HG03025 (cell line): ENCODE measurements around the gene SCGB3A1.

ENCODE experiments used
- ATAC-seq: cut with Tn5 transposase; IDR thresholded peaks from one replicate; pipeline ENCODE4 v1.9.1; 2021; ENCODE audit warnings: mild to moderate bottlenecking, moderate library complexity; ENCODE audit not compliant: unreplicated experiment, low FRiP score

SCGB3A1 gene

GRCh38 chr5:180591311-180591887 is at the start of gene SCGB3A1:
TSS of gene SCGB3A1 (minus strand) at chr5:180591499. CDS start at chr5:180591462, 37 bp downstream.
- ATAC-seq = no peak

GRCh38 chr5:180640611-180640860 is 49.2 kb upstream of the SCGB3A1 start:
- no peak for ATAC-seq

DNA sequence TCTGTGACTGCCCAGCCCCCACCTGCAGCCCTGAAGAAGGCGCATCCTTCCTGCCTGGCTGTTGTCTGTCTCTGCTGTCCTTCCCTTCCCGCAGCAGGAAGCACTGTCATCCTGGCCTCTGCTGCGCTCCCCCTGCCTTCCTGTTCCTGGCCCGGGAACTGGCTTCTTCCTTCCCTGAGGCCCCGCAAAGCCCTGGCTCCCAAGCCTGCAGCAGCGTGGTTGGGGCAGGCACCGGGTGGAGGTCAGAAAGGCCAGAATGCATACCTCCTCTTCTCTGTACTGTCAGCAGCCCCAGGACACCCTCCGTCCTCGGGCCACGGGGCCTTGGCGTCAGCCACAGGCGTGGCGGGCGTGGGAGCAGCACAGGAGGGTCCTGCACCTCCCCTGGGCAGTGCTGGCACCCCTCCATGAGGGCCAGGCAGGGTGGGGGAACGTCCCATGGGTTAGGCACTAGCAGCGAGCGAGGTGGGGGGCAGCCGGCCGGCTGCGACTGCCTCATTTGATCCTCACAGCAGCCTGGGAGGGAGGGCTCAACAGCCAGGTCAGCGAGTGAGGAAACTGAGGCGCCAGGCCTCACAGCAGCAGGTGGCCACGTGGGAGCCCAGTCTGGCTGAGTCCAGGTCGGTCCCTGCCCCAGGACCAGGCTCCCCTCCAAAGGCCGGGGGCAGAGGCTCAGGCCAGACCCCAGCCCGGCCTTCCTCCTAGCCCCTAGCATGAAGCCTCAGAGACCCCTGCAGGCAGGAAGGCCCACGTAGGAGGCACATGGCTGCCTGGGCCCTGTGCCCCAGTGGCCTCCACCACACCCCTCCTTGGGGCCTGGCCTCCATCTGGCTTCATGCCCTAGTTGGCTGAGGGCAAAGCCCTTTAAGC is 48.7 kb upstream of the SCGB3A1 start:
- ATAC-seq = no peak

- ATAC-seq = no peak
Observed at GRCh38 chr5:180639287-180639686, 48.0 kb upstream of the SCGB3A1 start.

- ATAC-seq = no peak
Observed at GRCh38 chr5:180637962-180638680, 46.8 kb upstream of the SCGB3A1 start.

GRCh38 chr5:180636403-180637075 is 45.2 kb upstream of the SCGB3A1 start:
- ATAC-seq = no peak

DNA sequence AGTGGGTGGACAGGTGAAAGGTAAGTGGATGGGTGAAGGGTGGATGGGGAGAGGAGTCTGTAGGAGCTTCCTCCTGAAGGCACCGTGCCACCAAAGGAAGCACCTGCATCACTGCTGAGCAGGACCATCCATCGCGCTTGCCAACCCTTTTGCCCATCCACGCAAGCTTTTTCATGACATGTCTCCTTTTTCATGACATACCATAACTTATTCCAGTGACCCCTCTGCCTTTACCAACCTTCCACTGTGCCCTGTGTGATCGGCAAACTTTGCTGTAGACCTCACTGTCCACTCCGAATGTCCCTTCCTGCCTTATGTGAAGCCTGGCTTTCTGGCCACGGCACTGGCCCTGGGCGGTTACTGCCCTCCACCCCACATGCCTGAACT is 44.7 kb upstream of the SCGB3A1 start:
- ATAC-seq = no peak

DNA sequence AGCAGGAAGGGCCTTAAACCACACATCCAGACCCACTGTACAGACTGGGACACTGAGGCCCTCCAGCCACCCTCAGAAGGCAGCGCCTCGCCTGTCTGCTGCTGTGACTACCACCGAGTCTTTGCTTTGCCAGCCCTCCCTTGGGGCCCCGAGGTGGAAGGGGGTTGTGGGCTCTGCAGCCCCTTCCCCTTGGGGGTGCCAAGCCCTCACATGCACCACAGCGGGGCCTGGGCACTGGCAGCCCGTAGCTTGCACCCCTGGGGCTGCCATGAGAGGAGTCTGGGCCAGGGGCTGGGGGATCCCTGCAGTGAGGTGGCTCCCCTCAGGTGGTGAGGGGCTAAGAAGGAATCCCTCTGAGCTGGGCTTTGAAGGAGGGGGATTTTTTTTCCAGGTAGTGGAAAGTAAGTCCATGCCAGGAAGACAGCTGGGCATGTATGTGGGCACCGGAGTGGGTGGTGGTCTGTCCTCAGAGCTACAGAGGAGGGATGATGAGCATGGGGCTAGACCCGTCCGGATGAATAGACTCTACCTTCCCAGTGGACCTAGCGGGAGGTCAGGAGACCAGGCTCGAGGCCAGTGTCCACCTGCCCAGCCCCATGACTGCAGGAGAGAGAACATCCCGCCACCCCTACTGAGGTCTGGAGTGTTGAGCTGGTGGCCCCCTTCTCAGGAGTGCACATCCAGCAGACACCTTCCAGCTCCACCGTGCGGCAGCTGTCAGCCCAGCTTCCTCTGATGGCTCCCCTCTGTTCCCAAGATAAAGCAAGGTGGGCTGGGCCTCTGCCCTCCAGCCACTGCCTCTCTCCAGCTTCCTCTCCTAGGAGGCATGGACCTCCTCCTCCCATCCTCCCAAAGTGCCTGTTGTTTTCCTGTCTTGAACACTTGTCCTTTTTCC is 42.2 kb upstream of the SCGB3A1 start:
- no peak for ATAC-seq

GRCh38 chr5:180632768-180633167 is 41.5 kb upstream of the SCGB3A1 start:
- no peak for ATAC-seq

GRCh38 chr5:180631549-180632383 is 40.5 kb upstream of the SCGB3A1 start:
- no peak for ATAC-seq

GRCh38 chr5:180630426-180630825 is 39.1 kb upstream of the SCGB3A1 start:
- no peak for ATAC-seq

DNA sequence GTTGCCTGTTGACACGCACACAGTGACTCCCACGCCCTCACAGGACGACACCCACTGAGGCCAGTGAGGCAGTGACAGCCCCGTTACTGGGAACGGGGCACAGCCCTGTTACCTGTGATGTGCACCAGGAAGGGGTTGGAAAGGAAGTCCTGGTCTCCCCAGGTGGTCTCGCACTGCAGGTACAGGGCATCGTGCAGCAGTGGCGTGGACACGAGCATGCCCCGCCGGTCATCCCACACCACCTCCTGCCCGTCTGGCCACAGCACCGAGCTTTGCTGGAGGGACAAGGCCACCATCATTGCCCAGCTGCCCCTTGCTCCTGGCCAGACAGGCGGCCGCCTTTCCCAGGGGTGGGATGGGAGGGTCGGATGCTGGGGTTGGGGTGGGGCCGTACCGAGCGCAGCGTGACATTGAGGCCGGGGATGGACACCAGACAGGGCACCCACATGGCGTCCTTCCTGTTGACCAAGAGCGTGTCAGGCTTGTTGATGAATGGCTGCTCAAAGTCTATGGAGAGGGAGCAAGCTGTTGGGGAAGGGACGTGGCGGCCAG is 38.6 kb upstream of the SCGB3A1 start:
- ATAC-seq = no peak

- ATAC-seq = no peak
Observed at GRCh38 chr5:180628827-180629750, 37.8 kb upstream of the SCGB3A1 start.

- ATAC-seq = no peak
Observed at GRCh38 chr5:180628211-180628610, 36.9 kb upstream of the SCGB3A1 start.

- ATAC-seq = no peak
Observed at GRCh38 chr5:180627386-180628120, 36.3 kb upstream of the SCGB3A1 start.

DNA sequence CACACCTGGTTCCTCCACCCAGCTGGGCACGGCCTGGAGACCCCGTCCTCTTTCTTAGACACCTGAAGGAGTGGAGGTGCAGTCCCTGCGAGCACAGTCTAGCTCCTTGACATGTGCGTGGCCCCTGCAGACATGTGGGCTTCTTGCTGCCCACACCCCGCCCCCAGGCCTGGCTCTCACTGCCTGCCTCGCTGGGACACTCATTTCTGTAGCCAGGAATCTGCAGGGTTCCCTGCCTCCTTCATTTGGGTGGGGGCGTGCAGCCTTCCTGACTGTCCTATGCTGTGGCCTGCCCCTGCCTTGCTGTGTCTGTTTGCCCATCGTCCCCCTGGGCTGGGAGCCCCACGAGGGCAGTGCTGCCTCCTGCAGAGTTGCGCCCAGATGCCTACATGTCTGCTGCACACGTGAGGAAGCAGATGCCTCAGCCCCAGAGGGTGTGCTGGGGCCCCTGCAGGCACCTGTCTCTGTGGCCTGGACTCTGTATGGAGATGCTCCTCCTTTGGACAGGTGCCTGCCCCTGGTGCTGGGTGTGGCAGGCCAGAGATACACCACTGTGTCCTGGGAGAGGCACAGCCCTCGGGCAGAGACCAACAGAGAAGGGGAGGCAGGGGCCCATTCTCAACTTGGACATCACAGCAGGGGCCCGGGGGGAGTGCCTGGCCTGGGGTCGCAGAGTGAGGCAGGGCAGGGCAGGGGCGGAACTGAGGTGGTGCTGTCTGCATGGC is 35.5 kb upstream of the SCGB3A1 start:
- ATAC-seq = no peak
